Lower leg skin (tissue), 3 donors: ENCODE measurements around the gene RPRD1B.

Source experiments
- POLR2A ChIP-seq, 2 donors: fragments of 450-650 bp; IDR thresholded peaks; one replicate each; pipeline ENCODE4 v1.6.1; 2016 to 2017; ENCODE audit warnings: antibody characterized with exemption in 2 of 2, mild to moderate bottlenecking in 1 of 2, moderate library complexity in 1 of 2
- TF ChIP-seq, protein P1 (sequence below), 3 donors: fragments of 450-650 bp; IDR thresholded peaks; one replicate each; pipeline ENCODE4 v1.5.1; 2016; ENCODE audit warnings: antibody characterized with exemption in 3 of 3, mild to moderate bottlenecking in 3 of 3, moderate library complexity in 2 of 3

GRCh38 chr20:38084425-38084951, 50.9 kb downstream of the RPRD1B start:
- TF ChIP-seq, protein P1, sequence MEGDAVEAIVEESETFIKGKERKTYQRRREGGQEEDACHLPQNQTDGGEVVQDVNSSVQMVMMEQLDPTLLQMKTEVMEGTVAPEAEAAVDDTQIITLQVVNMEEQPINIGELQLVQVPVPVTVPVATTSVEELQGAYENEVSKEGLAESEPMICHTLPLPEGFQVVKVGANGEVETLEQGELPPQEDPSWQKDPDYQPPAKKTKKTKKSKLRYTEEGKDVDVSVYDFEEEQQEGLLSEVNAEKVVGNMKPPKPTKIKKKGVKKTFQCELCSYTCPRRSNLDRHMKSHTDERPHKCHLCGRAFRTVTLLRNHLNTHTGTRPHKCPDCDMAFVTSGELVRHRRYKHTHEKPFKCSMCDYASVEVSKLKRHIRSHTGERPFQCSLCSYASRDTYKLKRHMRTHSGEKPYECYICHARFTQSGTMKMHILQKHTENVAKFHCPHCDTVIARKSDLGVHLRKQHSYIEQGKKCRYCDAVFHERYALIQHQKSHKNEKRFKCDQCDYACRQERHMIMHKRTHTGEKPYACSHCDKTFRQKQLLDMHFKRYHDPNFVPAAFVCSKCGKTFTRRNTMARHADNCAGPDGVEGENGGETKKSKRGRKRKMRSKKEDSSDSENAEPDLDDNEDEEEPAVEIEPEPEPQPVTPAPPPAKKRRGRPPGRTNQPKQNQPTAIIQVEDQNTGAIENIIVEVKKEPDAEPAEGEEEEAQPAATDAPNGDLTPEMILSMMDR (IDR thresholded peaks at IDR 0.05) = no peak
- TF ChIP-seq POLR2A (IDR thresholded peaks at IDR 0.05) = no peak
